Measurements from ENCODE around the gene DNAJC15.

- TF ChIP-seq ZNF274 (IDR thresholded peaks at IDR 0.05; ENCODE audit: low read depth, low read length) (no peak), YY1 (IDR thresholded peaks at IDR 0.05; ENCODE audit: insufficient read depth, insufficient read length) (no peak)
Observed at GRCh38 chr13:42977219-42977659, 46.1 kb upstream of the DNAJC15 start.
